ENCODE measurements around the gene DSE.

Gene DSE

GRCh38 chr6:116444575-116444974, 73.8 kb downstream of the DSE start:
- no peak for DNase-seq (ENCODE audit: low read depth in 3 of 3, low spot score in 1 of 3)

- DNase-seq (ENCODE audit: low read depth in 3 of 3, low spot score in 1 of 3) = no peak
Measured at GRCh38 chr6:116445102-116445501, 74.4 kb downstream of the DSE start.

GRCh38 chr6:116446399-116446798, 75.7 kb downstream of the DSE start:
- no peak for DNase-seq (ENCODE audit: low read depth in 3 of 3, low spot score in 1 of 3)

- DNase-seq (ENCODE audit: low read depth in 3 of 3, low spot score in 1 of 3) = no peak
Measured at GRCh38 chr6:116447052-116447451, 76.3 kb downstream of the DSE start.

- DNase-seq (ENCODE audit: low read depth in 3 of 3, low spot score in 1 of 3) = no peak
Measured at GRCh38 chr6:116447496-116448011, 76.8 kb downstream of the DSE start.

GRCh38 chr6:116449565-116449964, 78.8 kb downstream of the DSE start:
- DNase-seq (ENCODE audit: low read depth in 3 of 3, low spot score in 1 of 3) = no peak

- no peak for DNase-seq (ENCODE audit: low read depth in 3 of 3, low spot score in 1 of 3)
Measured at GRCh38 chr6:116450185-116450710, 79.5 kb downstream of the DSE start.

- DNase-seq (ENCODE audit: low read depth in 3 of 3, low spot score in 1 of 3) = no peak
Measured at GRCh38 chr6:116450769-116451740, 80.3 kb downstream of the DSE start.

GRCh38 chr6:116451916-116452315, 81.2 kb downstream of the DSE start:
- no peak for DNase-seq (ENCODE audit: low read depth in 3 of 3, low spot score in 1 of 3)

GRCh38 chr6:116452531-116452930, 81.8 kb downstream of the DSE start:
- no peak for DNase-seq (ENCODE audit: low read depth in 3 of 3, low spot score in 1 of 3)

GRCh38 chr6:116456106-116456505, 85.4 kb downstream of the DSE start:
- DNase-seq (ENCODE audit: low read depth in 3 of 3, low spot score in 1 of 3) = no peak

- DNase-seq (ENCODE audit: low read depth in 3 of 3, low spot score in 1 of 3) = no peak
Measured at GRCh38 chr6:116456927-116457326, 86.2 kb downstream of the DSE start.

GRCh38 chr6:116458264-116458663, 87.5 kb downstream of the DSE start:
- DNase-seq (ENCODE audit: low read depth in 3 of 3, low spot score in 1 of 3) = no peak

- DNase-seq (ENCODE audit: low read depth in 3 of 3, low spot score in 1 of 3) = no peak
Measured at GRCh38 chr6:116459927-116460326, 89.2 kb downstream of the DSE start.

- DNase-seq (ENCODE audit: low read depth in 3 of 3, low spot score in 1 of 3) = no peak
Measured at GRCh38 chr6:116461331-116461931, 90.7 kb downstream of the DSE start, which contains the start of gene CALHM6. TSS of gene CALHM6 (plus strand) at chr6:116461375. CDS start at chr6:116461930, 555 bp downstream.

GRCh38 chr6:116461932-116462885, 91.5 kb downstream of the DSE start:
- DNase-seq (ENCODE audit: low read depth in 3 of 3, low spot score in 1 of 3) = peak in 2 of 3 donors; percentile 14 to 18

GRCh38 chr6:116463301-116463700, 92.6 kb downstream of the DSE start:
- DNase-seq (ENCODE audit: low read depth in 3 of 3, low spot score in 1 of 3) = no peak

GRCh38 chr6:116465246-116465645, 94.5 kb downstream of the DSE start:
- no peak for DNase-seq (ENCODE audit: low read depth in 3 of 3, low spot score in 1 of 3)

GRCh38 chr6:116467096-116467495, 96.3 kb downstream of the DSE start:
- no peak for DNase-seq (ENCODE audit: low read depth in 3 of 3, low spot score in 1 of 3)

- DNase-seq (ENCODE audit: low read depth in 3 of 3, low spot score in 1 of 3) = no peak
Measured at GRCh38 chr6:116467514-116467913, 96.8 kb downstream of the DSE start.

GRCh38 chr6:116468293-116468692, 97.5 kb downstream of the DSE start:
- no peak for DNase-seq (ENCODE audit: low read depth in 3 of 3, low spot score in 1 of 3)
